PFSK-1 (cell line): ENCODE results near the gene AHCYL1. TPM values are rescaled to one million over a fixed set of nuclear protein-coding genes. Genes with fewer than 3 reads are reported as not detected.

Experiments
- FOXP2 ChIP-seq: optimal IDR thresholded peaks from 2 replicates; pipeline ENCODE3; 2011; ENCODE audit warnings: borderline replicate concordance, control low read depth, inconsistent platforms; ENCODE audit not compliant: insufficient read depth; ENCODE audit errors: extremely low read length, extremely low read depth
- POLR2AphosphoS5 ChIP-seq: IDR thresholded peaks from 2 replicates; pipeline ENCODE4 v1.6.1; 2012; ENCODE audit warnings: low read depth, mild to moderate bottlenecking, control low read depth, low read length, moderate library complexity
- REST ChIP-seq, 2 experiments: IDR thresholded peaks; 2 replicates each; pipeline versions ENCODE4 v1.6.1 to v1.8.0; 2011 to 2012; ENCODE audit warnings: low read depth in 2 of 2, low read length in 2 of 2, control low read depth in 1 of 2, inconsistent platforms in 1 of 2, mild to moderate bottlenecking in 1 of 2, moderate library complexity in 1 of 2; ENCODE audit not compliant: insufficient read depth in 1 of 2
- SIN3A ChIP-seq: IDR thresholded peaks from 2 replicates; pipeline ENCODE4 v1.6.1; 2012; ENCODE audit warnings: mild to moderate bottlenecking, low read length, moderate library complexity, borderline replicate concordance; ENCODE audit not compliant: insufficient read depth
- TAF1 ChIP-seq: IDR thresholded peaks from 2 replicates; pipeline ENCODE4 v1.6.1; 2012; ENCODE audit warnings: low read length, control low read depth, borderline replicate concordance; ENCODE audit not compliant: insufficient read depth
- polyA plus RNA-seq: library from polyadenylated mRNA; unstranded; fragments of >200 nt; gene quantifications from one replicate; pipeline ENCODE4 v1.2.1, GENCODE V29; 2012; ENCODE audit warnings: low read depth, missing spikeins; ENCODE audit not compliant: insufficient read length

The AHCYL1 gene
- 85.5 TPM for polyA plus RNA-seq

GRCh38 chr1:109984456-109985246 is at the start of gene AHCYL1:
TSS of gene AHCYL1 (plus strand) at chr1:109984765. CDS start at chr1:109985053, 288 bp downstream.
- TF ChIP-seq SIN3A (peak; percentile 3; the same call in 1 of the 2 replicates), REST (IDR thresholded peaks at IDR 0.05; ENCODE audit: insufficient read depth in 1 of 2, low read depth in 2 of 2, low read length in 2 of 2) (peak in 1 of 2 experiments; percentile 22; a peak in 1 of 4 replicates), TAF1 (peak; percentile 91; the same call in 1 of the 2 replicates), POLR2AphosphoS5 (peak; percentile 97; the same call in 1 of the 2 replicates), FOXP2 (peak; percentile 98)

GRCh38 chr1:109935451-109935900 is 49.1 kb upstream of the AHCYL1 start:
- no peak for TF ChIP-seq FOXP2
- TF ChIP-seq POLR2AphosphoS5, result no peak
- no peak for TF ChIP-seq TAF1
- TF ChIP-seq SIN3A, result no peak
- TF ChIP-seq REST (IDR thresholded peaks at IDR 0.05; ENCODE audit: insufficient read depth in 1 of 2, low read depth in 2 of 2, low read length in 2 of 2), result no peak

- no peak for TF ChIP-seq POLR2AphosphoS5
- no peak for TF ChIP-seq TAF1
- TF ChIP-seq SIN3A, result no peak
- no peak for TF ChIP-seq REST (IDR thresholded peaks at IDR 0.05; ENCODE audit: insufficient read depth in 1 of 2, low read depth in 2 of 2, low read length in 2 of 2)
- TF ChIP-seq FOXP2, result no peak
Observed at GRCh38 chr1:109937738-109938137, 46.8 kb upstream of the AHCYL1 start.

GRCh38 chr1:109938556-109938955 is 46.0 kb upstream of the AHCYL1 start:
- TF ChIP-seq TAF1 (no peak), POLR2AphosphoS5 (no peak), SIN3A (no peak), FOXP2 (no peak), REST (IDR thresholded peaks at IDR 0.05; ENCODE audit: insufficient read depth in 1 of 2, low read depth in 2 of 2, low read length in 2 of 2) (no peak)

- TF ChIP-seq POLR2AphosphoS5 (no peak), FOXP2 (no peak), SIN3A (no peak), TAF1 (no peak), REST (IDR thresholded peaks at IDR 0.05; ENCODE audit: insufficient read depth in 1 of 2, low read depth in 2 of 2, low read length in 2 of 2) (no peak)
Observed at GRCh38 chr1:109942434-109942833, 42.1 kb upstream of the AHCYL1 start.
